GM23338 (cell line): Measurements from ENCODE around the gene RHBDF2. TPM values are rescaled to one million over a fixed set of nuclear protein-coding genes. Genes with fewer than 3 reads are reported as not detected.

Experiments
- ATAC-seq: fragments of 200-7000 bp; cut with Tn5 transposase; 3 replicates; pipeline ENCODE4 v1.9.1; 2020
- DNase-seq: peaks from one replicate; pipeline ENCODE4 v3.0.0-alpha.2; 2015; ENCODE audit warnings: low spot score
- H2AFZ ChIP-seq: fragments of 200-600 bp; sonication (generic); 2 replicates; pipeline ENCODE4 v1.8.0; 2016; ENCODE audit warnings: antibody characterized with exemption, mild to moderate bottlenecking, moderate library complexity
- H3F3A ChIP-seq: fragments of 200-600 bp; sonication (generic); replicated peaks from 2 replicates; pipeline ENCODE4 v1.8.0; 2017; ENCODE audit warnings: antibody characterized with exemption, mixed run types, low read depth
- H3K27ac ChIP-seq: fragments of 200-600 bp; sonication (generic); 2 replicates; pipeline ENCODE4 v1.6.1; 2016; ENCODE audit warnings: low read depth
- H3K27me3 ChIP-seq: fragments of 200-600 bp; sonication (generic); 2 replicates; pipeline ENCODE4 v1.8.0; 2016; ENCODE audit warnings: mild to moderate bottlenecking, mixed run types, moderate library complexity; ENCODE audit not compliant: insufficient read depth
- H3K36me3 ChIP-seq: fragments of 200-600 bp; sonication (generic); 2 replicates; pipeline ENCODE4 v1.8.0; 2016; ENCODE audit warnings: mild to moderate bottlenecking; ENCODE audit not compliant: insufficient read depth
- H3K4me1 ChIP-seq: fragments of 200-600 bp; sonication (generic); 2 replicates; pipeline ENCODE4 v1.8.0; 2016; ENCODE audit warnings: mild to moderate bottlenecking, moderate library complexity; ENCODE audit not compliant: insufficient read depth
- H3K4me2 ChIP-seq: fragments of 200-600 bp; sonication (generic); 2 replicates; pipeline ENCODE4 v1.7.1; 2017; ENCODE audit warnings: mixed run types
- H3K4me3 ChIP-seq: fragments of 200-600 bp; sonication (generic); 2 replicates; pipeline ENCODE4 v1.6.1; 2016; ENCODE audit warnings: mixed run types
- H3K79me2 ChIP-seq: fragments of 200-600 bp; sonication (generic); replicated peaks from 2 replicates; pipeline ENCODE4 v1.8.0; 2017; ENCODE audit warnings: mild to moderate bottlenecking; ENCODE audit not compliant: insufficient read depth
- H3K9me2 ChIP-seq: fragments of 200-600 bp; sonication (generic); 2 replicates; pipeline ENCODE4 v1.8.0; 2017; ENCODE audit not compliant: insufficient read depth
- H4K20me1 ChIP-seq: fragments of 200-600 bp; sonication (generic); replicated peaks from 2 replicates; pipeline ENCODE4 v1.8.0; 2017; ENCODE audit warnings: mild to moderate bottlenecking; ENCODE audit not compliant: insufficient read depth
- H3K27ac Mint-ChIP-seq: 2 replicates; pipeline ENCODE4 v1.8.0; 2020; ENCODE audit warnings: inconsistent platforms, mild to moderate bottlenecking, moderate library complexity, mixed read lengths
- H3K27me3 Mint-ChIP-seq: 3 replicates; pipeline ENCODE4 v1.8.0; 2022; ENCODE audit warnings: low read depth, mild to moderate bottlenecking, moderate library complexity, mixed read lengths, inconsistent platforms; ENCODE audit not compliant: insufficient read depth, poor library complexity
- H3K36me3 Mint-ChIP-seq: 3 replicates; pipeline ENCODE4 v1.8.0; 2021; ENCODE audit warnings: low read depth, mild to moderate bottlenecking, inconsistent platforms, moderate library complexity, mixed read lengths
- H3K4me1 Mint-ChIP-seq: 3 replicates; pipeline ENCODE4 v1.8.0; 2020; ENCODE audit warnings: mild to moderate bottlenecking, inconsistent platforms, mixed read lengths
- H3K4me3 Mint-ChIP-seq: 3 replicates; pipeline ENCODE4 v1.8.0; 2021; ENCODE audit warnings: moderate library complexity, mild to moderate bottlenecking, inconsistent platforms, mixed read lengths
- H3K9me3 Mint-ChIP-seq: 3 replicates; pipeline ENCODE4 v1.8.0; 2020; ENCODE audit warnings: moderate library complexity, mild to moderate bottlenecking, inconsistent platforms, mixed read lengths
- CREB1 ChIP-seq: fragments of 250-450 bp; sonication (Bioruptor Pico); IDR thresholded peaks from 2 replicates; pipeline ENCODE4 v1.5.0; 2020; ENCODE audit warnings: low read depth, mild to moderate bottlenecking, moderate library complexity
- CTCF ChIP-seq, 2 experiments: fragments of 200-600 bp in 1 of 2; sonication (generic) in 1 of 2; conservative IDR thresholded peaks; 2 replicates each; pipeline versions ENCODE4 v1.5.1 to v1.6.1; 2016 to 2017; ENCODE audit warnings: antibody characterized with exemption in 2 of 2, low read depth in 2 of 2, mild to moderate bottlenecking in 2 of 2, moderate library complexity in 1 of 2
- ETS1 ChIP-seq: IDR thresholded peaks from 2 replicates; pipeline ENCODE4 v1.6.1; 2016; ENCODE audit warnings: antibody characterized with exemption
- EZH2 ChIP-seq: fragments of 200-600 bp; sonication (generic); IDR thresholded peaks from one replicate; pipeline ENCODE4 v1.8.0; 2017; ENCODE audit warnings: antibody characterized with exemption, mild to moderate bottlenecking, low read depth; ENCODE audit not compliant: unreplicated experiment
- EZH2phosphoT487 ChIP-seq: fragments of 200-600 bp; sonication (generic); IDR thresholded peaks from one replicate; pipeline ENCODE4 v1.8.1; 2018; ENCODE audit warnings: antibody characterized with exemption; ENCODE audit not compliant: unreplicated experiment
- JUNB ChIP-seq: IDR thresholded peaks from one replicate; pipeline ENCODE4 v1.6.1; 2016; ENCODE audit warnings: antibody characterized with exemption; ENCODE audit not compliant: unreplicated experiment
- NANOG ChIP-seq: IDR thresholded peaks from 2 replicates; pipeline ENCODE4 v1.6.1; 2016; ENCODE audit warnings: antibody characterized with exemption, borderline replicate concordance
- POLR2AphosphoS5 ChIP-seq: IDR thresholded peaks from 2 replicates; pipeline ENCODE4 v1.6.1; 2016; ENCODE audit warnings: antibody characterized with exemption, low read depth
- REST ChIP-seq: IDR thresholded peaks from one replicate; pipeline ENCODE4 v1.6.1; 2018; ENCODE audit warnings: antibody characterized with exemption; ENCODE audit not compliant: unreplicated experiment
- STAT1 ChIP-seq: IDR thresholded peaks from one replicate; pipeline ENCODE4 v1.6.1; 2016; ENCODE audit warnings: antibody characterized with exemption; ENCODE audit not compliant: unreplicated experiment
- ZNF114 ChIP-seq: fragments of 250-450 bp; sonication (Bioruptor Pico); IDR thresholded peaks from 2 replicates; pipeline ENCODE4 v1.5.0; 2020; ENCODE audit warnings: mild to moderate bottlenecking, moderate library complexity
- ZNF331 ChIP-seq: fragments of 250-450 bp; sonication (Bioruptor Pico); IDR thresholded peaks from 2 replicates; pipeline ENCODE4 v1.5.0; 2020; ENCODE audit warnings: low read depth, mild to moderate bottlenecking, moderate library complexity
- ZNF462 ChIP-seq: fragments of 250-450 bp; sonication (Bioruptor Pico); IDR thresholded peaks from 2 replicates; pipeline ENCODE4 v1.5.0; 2020; ENCODE audit warnings: mild to moderate bottlenecking, moderate library complexity
- polyA plus RNA-seq: library from polyadenylated mRNA; unstranded; fragments of >200 nt; fragmentation: Nextera tagmentation; extraction: Ambion mirVana; gene quantifications from 2 replicates; pipeline ENCODE4 v1.2.1, GENCODE V29; 2016
- total RNA-seq: library from RNA; depleted of rRNA; stranded (reverse); fragments of >200 nt; shearing (Covaris generic); gene quantifications from 2 replicates; pipeline ENCODE4 v1.2.3, GENCODE V29; 2014

Gene RHBDF2
- total and polyA plus RNA-seq, 2 experiments from 2014 or later: 9.4 to 29.5 TPM

- Histone ChIP-seq H3K4me1 (peaks cover 28% of the 10 kb centered on the region), H3K4me3 (no peak overlapping the region), H3K9me2 (no peaks in the 10 kb centered on the region), H4K20me1 (peaks cover 12% of the 10 kb centered on the region), H2AFZ (no peak overlapping the region), H3F3A (0 out of 2 replicates have a peak, but pooled peaks cover 3% of the 10 kb centered on the region), H3K79me2 (peaks cover 3% of the 10 kb centered on the region; the same call in 1 of the 2 replicates), H3K27ac (no peak overlapping the region), H3K36me3 (no peaks in the 10 kb centered on the region), H3K4me2 (no peak overlapping the region), H3K27me3 (peaks cover 4% of the 10 kb centered on the region; the same call in 1 of the 2 replicates)
- TF ChIP-seq ZNF331 (CRISPR knock-in tag) (no peak), JUNB (no peak), ETS1 (no peak), CTCF (conservative IDR thresholded peaks at IDR 0.05; ENCODE audit: low read depth in 2 of 2) (no peak), NANOG (no peak), REST (no peak), CREB1 (CRISPR knock-in tag) (no peak), EZH2phosphoT487 (no peak), STAT1 (no peak), EZH2 (no peak), ZNF114 (no peak), ZNF462 (CRISPR knock-in tag) (no peak), POLR2AphosphoS5 (no peak)
- H3K36me3 Mint-ChIP-seq: no peaks in the 10 kb centered on the region
- peaks cover 20% of the 10 kb centered on the region for H3K27me3 Mint-ChIP-seq
- H3K4me3 Mint-ChIP-seq: no peak overlapping the region
- no peak overlapping the region for H3K27ac Mint-ChIP-seq
- peaks cover 53% of the 10 kb centered on the region for H3K4me1 Mint-ChIP-seq
- ATAC-seq: no peak
- DNase-seq: no peak
- no peaks in the 10 kb centered on the region for H3K9me3 Mint-ChIP-seq
These were observed 5.4 kb downstream of the RHBDF2 start for GRCh38 chr17:76495663-76496400.
